Gastroesophageal sphincter (tissue), 3 donors: Measurements from ENCODE around the gene CNGB1.

Experiments
- POLR2A ChIP-seq, 2 donors: fragments of 450-650 bp; IDR thresholded peaks; one replicate each; pipeline ENCODE4 v1.6.1; 2017; ENCODE audit warnings: antibody characterized with exemption in 2 of 2, mild to moderate bottlenecking in 2 of 2, moderate library complexity in 1 of 2
- TF ChIP-seq, protein P1 (sequence below), 4 experiments: fragments of 200-600 bp in 2 of 4; fragments of 450-650 bp in 2 of 4; sonication (generic) in 1 of 4; IDR thresholded peaks; one replicate each; pipeline ENCODE4 v1.5.1; 2017 to 2019; ENCODE audit warnings: antibody characterized with exemption in 4 of 4, mild to moderate bottlenecking in 2 of 4, moderate library complexity in 2 of 4

DNA sequence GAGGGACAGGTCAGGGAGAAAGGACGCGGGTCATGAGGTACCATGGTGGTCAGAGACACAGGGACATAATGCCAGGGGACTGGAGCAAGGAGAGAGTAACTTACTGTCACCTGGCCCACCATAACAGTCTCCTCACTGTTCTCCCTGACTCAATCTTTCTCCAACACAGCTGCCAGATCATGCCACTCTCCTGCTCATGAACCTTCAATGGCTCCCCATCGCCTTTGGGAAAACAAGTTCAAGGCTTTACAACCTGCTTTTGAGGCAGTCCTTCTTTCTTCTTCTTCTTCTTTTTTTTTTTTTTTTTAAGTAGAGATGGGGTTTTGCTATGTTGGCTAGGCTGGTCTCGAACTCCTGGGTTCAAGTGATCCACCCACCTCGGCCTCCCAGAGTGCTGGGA is 22.9 kb downstream of the CNGB1 start:
- TF ChIP-seq POLR2A (IDR thresholded peaks at IDR 0.05): no peak
- TF ChIP-seq, protein P1, sequence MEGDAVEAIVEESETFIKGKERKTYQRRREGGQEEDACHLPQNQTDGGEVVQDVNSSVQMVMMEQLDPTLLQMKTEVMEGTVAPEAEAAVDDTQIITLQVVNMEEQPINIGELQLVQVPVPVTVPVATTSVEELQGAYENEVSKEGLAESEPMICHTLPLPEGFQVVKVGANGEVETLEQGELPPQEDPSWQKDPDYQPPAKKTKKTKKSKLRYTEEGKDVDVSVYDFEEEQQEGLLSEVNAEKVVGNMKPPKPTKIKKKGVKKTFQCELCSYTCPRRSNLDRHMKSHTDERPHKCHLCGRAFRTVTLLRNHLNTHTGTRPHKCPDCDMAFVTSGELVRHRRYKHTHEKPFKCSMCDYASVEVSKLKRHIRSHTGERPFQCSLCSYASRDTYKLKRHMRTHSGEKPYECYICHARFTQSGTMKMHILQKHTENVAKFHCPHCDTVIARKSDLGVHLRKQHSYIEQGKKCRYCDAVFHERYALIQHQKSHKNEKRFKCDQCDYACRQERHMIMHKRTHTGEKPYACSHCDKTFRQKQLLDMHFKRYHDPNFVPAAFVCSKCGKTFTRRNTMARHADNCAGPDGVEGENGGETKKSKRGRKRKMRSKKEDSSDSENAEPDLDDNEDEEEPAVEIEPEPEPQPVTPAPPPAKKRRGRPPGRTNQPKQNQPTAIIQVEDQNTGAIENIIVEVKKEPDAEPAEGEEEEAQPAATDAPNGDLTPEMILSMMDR (IDR thresholded peaks at IDR 0.05): no peak
